Gastrocnemius medialis (tissue), 4 donors: ENCODE data around the gene LARGE1. TPM values are rescaled to one million over a fixed set of nuclear protein-coding genes. Genes with fewer than 3 reads are reported as not detected.

Experiments used
- ATAC-seq, 2 donors: fragments of 150-250 bp; one replicate each; pipeline ENCODE4 v1.9.1; 2016
- DNase-seq, 2 donors: peaks; one replicate each; pipeline ENCODE4 v3.0.0-alpha.2; 2019
- H3K27ac ChIP-seq, 4 donors: fragments of 200-600 bp; sonication (generic); 1 replicate in 1 of 4; 2 replicates in 3 of 4; pipeline ENCODE4 v1.5.1; 2016 to 2018; ENCODE audit warnings: mild to moderate bottlenecking in 2 of 4, moderate library complexity in 1 of 4
- H3K27me3 ChIP-seq, 3 donors: fragments of 200-600 bp; sonication (generic) in 2 of 3; 1 replicate in 1 of 3; 2 replicates in 2 of 3; pipeline versions ENCODE4 v1.5.1 to v1.6.0; 2016 to 2019; ENCODE audit warnings: mild to moderate bottlenecking in 1 of 3, moderate library complexity in 1 of 3
- H3K36me3 ChIP-seq, 2 donors: fragments of 200-600 bp; sonication (generic) in 1 of 2; one replicate each; pipeline ENCODE4 v1.5.1; 2017 to 2018
- H3K4me1 ChIP-seq, 2 donors: fragments of 200-600 bp; sonication (generic) in 1 of 2; one replicate each; pipeline ENCODE4 v1.5.1; 2016 to 2017; ENCODE audit warnings: mild to moderate bottlenecking in 2 of 2
- H3K4me3 ChIP-seq, 4 donors: fragments of 200-600 bp; sonication (generic) in 3 of 4; 1 replicate in 1 of 4; 2 replicates in 3 of 4; pipeline ENCODE4 v1.5.1; 2016 to 2019; ENCODE audit warnings: mild to moderate bottlenecking in 2 of 4
- H3K9me3 ChIP-seq, 3 donors: fragments of 200-600 bp; sonication (generic) in 2 of 3; 1 replicate in 1 of 3; 2 replicates in 2 of 3; pipeline ENCODE4 v1.5.1; 2016 to 2019
- CTCF ChIP-seq, 5 experiments: fragments of 450-650 bp in 3 of 5; fragments of 200-600 bp in 2 of 5; sonication (generic) in 2 of 5; IDR thresholded peaks in 4 of 5; conservative IDR thresholded peaks in 1 of 5; 1 replicate in 4 of 5; 2 replicates in 1 of 5; pipeline ENCODE4 v1.5.1; 2016 to 2019; ENCODE audit warnings: antibody characterized with exemption in 5 of 5, mild to moderate bottlenecking in 3 of 5, moderate library complexity in 3 of 5
- POLR2A ChIP-seq, 2 donors: fragments of 450-650 bp; IDR thresholded peaks; one replicate each; pipeline ENCODE4 v1.6.1; 2017; ENCODE audit warnings: antibody characterized with exemption in 2 of 2, mild to moderate bottlenecking in 2 of 2, moderate library complexity in 2 of 2
- in situ Hi-C, 4 donors: fragments of 200-750 bp; cut with MboI; loops; one replicate each; pipeline versions ENCODE4 v1.15.0 to v1.8.0; 2017; ENCODE audit warnings: low sequenced_read_pairs in 4 of 4
- intact Hi-C: fragments of 100-400 bp; cut with DNase I; formaldehyde crosslinking; loops from one replicate; pipeline ENCODE4 v1.15.1; 2023; ENCODE audit warnings: low total_unique reads
- total RNA-seq, 4 donors: library from RNA; depleted of rRNA; stranded (reverse); fragments of >200 nt; gene quantifications; one replicate each; pipeline versions ENCODE4 v1.1.0 to v1.2.3, GENCODE V29; 2016

LARGE1 gene
- total RNA-seq, 4 donors from 2014 or later = 48.5 to 91.0 (median 68.4) TPM

- H3K4me3 ChIP-seq = no peak overlapping the region
- no peak for ATAC-seq
- H3K27me3 ChIP-seq = no peaks in the 10 kb centered on the region
- TF ChIP-seq CTCF (IDR thresholded peaks at IDR 0.05 in 4 of 5, conservative IDR thresholded peaks at IDR 0.05 in 1 of 5) = no peak
- H3K36me3 ChIP-seq = no peaks in the 10 kb centered on the region
- no peak for DNase-seq
- H3K4me1 ChIP-seq = no peaks in the 10 kb centered on the region
- no peaks in the 10 kb centered on the region for H3K9me3 ChIP-seq
- in situ Hi-C loops = no loop called here
- intact Hi-C loops = no loop called here
- no peak overlapping the region for H3K27ac ChIP-seq
These were observed 567.5 kb downstream of the LARGE1 start for GRCh38 chr22:33352768-33353167.

DNA sequence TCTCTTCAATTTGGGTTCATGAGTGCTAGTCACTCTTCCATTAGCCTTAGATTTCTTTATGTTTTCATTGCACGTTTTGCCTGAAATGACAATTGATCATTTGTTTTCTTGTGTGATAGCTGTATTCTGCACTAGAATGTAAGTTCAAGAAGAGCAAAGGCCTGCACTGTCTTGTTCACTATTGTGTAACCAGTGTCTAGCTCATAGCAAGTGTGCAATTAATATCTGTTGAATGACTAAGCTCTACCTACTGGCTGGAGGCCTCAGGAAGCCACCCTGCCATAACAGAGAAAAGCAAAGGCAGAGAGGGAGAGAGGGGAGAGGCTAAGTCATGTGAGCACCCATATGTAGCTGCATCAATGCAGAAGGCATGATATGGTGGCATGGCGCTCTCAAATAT, 569.3 kb downstream of the LARGE1 start:
- in situ Hi-C loops = no loop called here
- Histone ChIP-seq H3K36me3 (no peaks in the 10 kb centered on the region), H3K27ac (no peak overlapping the region), H3K4me1 (no peaks in the 10 kb centered on the region), H3K27me3 (no peaks in the 10 kb centered on the region), H3K9me3 (no peaks in the 10 kb centered on the region), H3K4me3 (no peak overlapping the region)
- ATAC-seq (no peak), DNase-seq (no peak)
- TF ChIP-seq CTCF (IDR thresholded peaks at IDR 0.05 in 4 of 5, conservative IDR thresholded peaks at IDR 0.05 in 1 of 5) (no peak), POLR2A (IDR thresholded peaks at IDR 0.05) (no peak)
- intact Hi-C loops = no loop called here

GRCh38 chr22:33350491-33350890, 569.8 kb downstream of the LARGE1 start:
- no peaks in the 10 kb centered on the region for H3K4me1 ChIP-seq
- in situ Hi-C loops = no loop called here
- H3K4me3 ChIP-seq = no peak overlapping the region
- intact Hi-C loops = no loop called here
- DNase-seq = no peak
- ATAC-seq = no peak
- no peaks in the 10 kb centered on the region for H3K27me3 ChIP-seq
- H3K36me3 ChIP-seq = no peaks in the 10 kb centered on the region
- TF ChIP-seq POLR2A (IDR thresholded peaks at IDR 0.05) (no peak), CTCF (IDR thresholded peaks at IDR 0.05 in 4 of 5, conservative IDR thresholded peaks at IDR 0.05 in 1 of 5) (no peak)
- no peak overlapping the region for H3K27ac ChIP-seq
- no peaks in the 10 kb centered on the region for H3K9me3 ChIP-seq

DNA sequence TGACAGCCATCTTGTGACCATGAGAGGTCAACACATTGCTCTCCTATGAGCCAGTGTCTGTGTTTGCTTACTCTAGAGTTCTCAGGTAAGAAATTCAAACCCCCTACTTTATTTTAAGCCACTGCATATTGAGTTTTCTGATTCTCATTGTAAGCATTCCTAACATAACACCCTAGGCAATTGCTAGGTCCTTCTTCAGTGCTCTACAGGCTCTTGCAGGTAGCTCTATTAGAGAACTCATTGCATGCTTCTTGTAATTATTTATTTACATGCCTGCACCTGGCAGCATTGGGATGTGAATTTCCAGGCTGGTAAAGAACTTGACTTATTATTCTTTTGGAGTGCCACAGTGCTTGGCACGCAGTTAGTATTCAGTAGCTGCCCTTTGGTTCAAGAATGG, 573.3 kb downstream of the LARGE1 start:
- in situ Hi-C loops (no loop called here), intact Hi-C loops (no loop called here)
- no peak for ATAC-seq
- Histone ChIP-seq H3K4me3 (no peak overlapping the region), H3K27ac (no peak overlapping the region), H3K27me3 (no peaks in the 10 kb centered on the region), H3K9me3 (no peaks in the 10 kb centered on the region), H3K36me3 (no peaks in the 10 kb centered on the region), H3K4me1 (no peaks in the 10 kb centered on the region)
- TF ChIP-seq CTCF (IDR thresholded peaks at IDR 0.05 in 4 of 5, conservative IDR thresholded peaks at IDR 0.05 in 1 of 5) = no peak
- no peak for TF ChIP-seq POLR2A (IDR thresholded peaks at IDR 0.05)
- DNase-seq = no peak

DNA sequence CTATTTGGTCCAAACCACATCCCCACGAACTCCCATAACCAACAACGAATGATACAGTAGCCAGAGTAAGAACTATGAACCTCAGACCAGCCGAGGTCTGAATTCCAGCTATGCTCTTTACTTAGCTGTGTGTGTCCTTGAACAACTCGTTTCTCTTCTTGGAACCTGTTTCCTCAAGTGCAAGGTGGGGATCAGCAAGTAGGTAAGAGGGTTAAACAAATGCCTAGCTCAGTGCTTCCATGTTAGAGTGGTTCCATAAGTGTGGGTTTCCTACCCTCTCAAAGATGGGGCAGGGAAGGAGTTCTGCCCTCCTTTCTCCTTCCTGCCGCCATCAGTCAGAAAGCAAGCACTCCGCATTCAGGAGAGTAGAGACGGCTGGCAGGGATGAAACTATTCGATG, 578.7 kb downstream of the LARGE1 start:
- ATAC-seq = no peak
- no peak overlapping the region for H3K4me3 ChIP-seq
- no peaks in the 10 kb centered on the region for H3K36me3 ChIP-seq
- H3K27me3 ChIP-seq = no peaks in the 10 kb centered on the region
- no peak overlapping the region for H3K27ac ChIP-seq
- DNase-seq = no peak
- TF ChIP-seq CTCF (IDR thresholded peaks at IDR 0.05 in 4 of 5, conservative IDR thresholded peaks at IDR 0.05 in 1 of 5) (no peak), POLR2A (IDR thresholded peaks at IDR 0.05) (no peak)
- H3K9me3 ChIP-seq = no peaks in the 10 kb centered on the region
- in situ Hi-C loops (no loop called here), intact Hi-C loops (no loop called here)
- no peaks in the 10 kb centered on the region for H3K4me1 ChIP-seq
